PC-9 (cell line): Measurements from ENCODE around the gene CCDC18.
"Not testable (repeated sequence)": the region's sequence is repeated elsewhere in the genome, so short reads cannot be mapped to it uniquely, and the experiment has no call there.

ENCODE experiments used
- EZH2 ChIP-seq: fragments of 200-600 bp; sonication (generic); IDR thresholded peaks from 2 replicates; pipeline ENCODE4 v1.8.0; 2017; ENCODE audit warnings: antibody characterized with exemption, low read depth
- TF ChIP-seq, protein P1 (sequence below): fragments of 200-600 bp; sonication (generic); conservative IDR thresholded peaks from 2 replicates; pipeline ENCODE4 v1.6.1; 2017; ENCODE audit warnings: mixed run types, antibody characterized with exemption, mild to moderate bottlenecking, moderate library complexity

GRCh38 chr1:93174638-93175037 is 5.9 kb upstream of the CCDC18 start:
- TF ChIP-seq, protein P1, sequence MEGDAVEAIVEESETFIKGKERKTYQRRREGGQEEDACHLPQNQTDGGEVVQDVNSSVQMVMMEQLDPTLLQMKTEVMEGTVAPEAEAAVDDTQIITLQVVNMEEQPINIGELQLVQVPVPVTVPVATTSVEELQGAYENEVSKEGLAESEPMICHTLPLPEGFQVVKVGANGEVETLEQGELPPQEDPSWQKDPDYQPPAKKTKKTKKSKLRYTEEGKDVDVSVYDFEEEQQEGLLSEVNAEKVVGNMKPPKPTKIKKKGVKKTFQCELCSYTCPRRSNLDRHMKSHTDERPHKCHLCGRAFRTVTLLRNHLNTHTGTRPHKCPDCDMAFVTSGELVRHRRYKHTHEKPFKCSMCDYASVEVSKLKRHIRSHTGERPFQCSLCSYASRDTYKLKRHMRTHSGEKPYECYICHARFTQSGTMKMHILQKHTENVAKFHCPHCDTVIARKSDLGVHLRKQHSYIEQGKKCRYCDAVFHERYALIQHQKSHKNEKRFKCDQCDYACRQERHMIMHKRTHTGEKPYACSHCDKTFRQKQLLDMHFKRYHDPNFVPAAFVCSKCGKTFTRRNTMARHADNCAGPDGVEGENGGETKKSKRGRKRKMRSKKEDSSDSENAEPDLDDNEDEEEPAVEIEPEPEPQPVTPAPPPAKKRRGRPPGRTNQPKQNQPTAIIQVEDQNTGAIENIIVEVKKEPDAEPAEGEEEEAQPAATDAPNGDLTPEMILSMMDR = not testable (repeated sequence)
- TF ChIP-seq EZH2 = not testable (repeated sequence)
